ENCODE results near the gene TRIM40.

Gene TRIM40

DNA sequence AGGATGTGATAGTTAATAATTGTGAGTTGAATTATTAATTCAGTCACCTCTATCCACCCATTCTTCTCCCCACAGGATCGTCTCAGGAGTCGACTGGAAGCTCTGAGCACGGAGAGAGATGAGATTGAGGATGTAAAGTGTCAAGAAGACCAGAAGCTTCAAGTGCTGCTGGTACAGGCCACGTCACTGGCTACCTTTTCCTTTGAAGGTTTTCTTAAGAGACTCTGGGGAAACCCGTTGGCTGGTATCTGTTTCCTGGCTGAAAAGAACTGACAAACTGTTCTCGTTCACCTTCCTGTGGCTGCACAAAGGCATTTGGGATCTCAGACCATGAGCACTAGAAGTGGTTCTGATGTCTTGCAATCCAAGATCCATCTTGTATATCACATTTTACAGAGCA lies 31.2 kb downstream of the TRIM40 start:
- TF ChIP-seq, protein P1, sequence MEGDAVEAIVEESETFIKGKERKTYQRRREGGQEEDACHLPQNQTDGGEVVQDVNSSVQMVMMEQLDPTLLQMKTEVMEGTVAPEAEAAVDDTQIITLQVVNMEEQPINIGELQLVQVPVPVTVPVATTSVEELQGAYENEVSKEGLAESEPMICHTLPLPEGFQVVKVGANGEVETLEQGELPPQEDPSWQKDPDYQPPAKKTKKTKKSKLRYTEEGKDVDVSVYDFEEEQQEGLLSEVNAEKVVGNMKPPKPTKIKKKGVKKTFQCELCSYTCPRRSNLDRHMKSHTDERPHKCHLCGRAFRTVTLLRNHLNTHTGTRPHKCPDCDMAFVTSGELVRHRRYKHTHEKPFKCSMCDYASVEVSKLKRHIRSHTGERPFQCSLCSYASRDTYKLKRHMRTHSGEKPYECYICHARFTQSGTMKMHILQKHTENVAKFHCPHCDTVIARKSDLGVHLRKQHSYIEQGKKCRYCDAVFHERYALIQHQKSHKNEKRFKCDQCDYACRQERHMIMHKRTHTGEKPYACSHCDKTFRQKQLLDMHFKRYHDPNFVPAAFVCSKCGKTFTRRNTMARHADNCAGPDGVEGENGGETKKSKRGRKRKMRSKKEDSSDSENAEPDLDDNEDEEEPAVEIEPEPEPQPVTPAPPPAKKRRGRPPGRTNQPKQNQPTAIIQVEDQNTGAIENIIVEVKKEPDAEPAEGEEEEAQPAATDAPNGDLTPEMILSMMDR (IDR thresholded peaks at IDR 0.05; ENCODE audit: insufficient read depth, missing control alignments), result no peak
- FAIRE-seq, result no peak
- no peak for DNase-seq (ENCODE audit: insufficient read length, low spot score)

DNA sequence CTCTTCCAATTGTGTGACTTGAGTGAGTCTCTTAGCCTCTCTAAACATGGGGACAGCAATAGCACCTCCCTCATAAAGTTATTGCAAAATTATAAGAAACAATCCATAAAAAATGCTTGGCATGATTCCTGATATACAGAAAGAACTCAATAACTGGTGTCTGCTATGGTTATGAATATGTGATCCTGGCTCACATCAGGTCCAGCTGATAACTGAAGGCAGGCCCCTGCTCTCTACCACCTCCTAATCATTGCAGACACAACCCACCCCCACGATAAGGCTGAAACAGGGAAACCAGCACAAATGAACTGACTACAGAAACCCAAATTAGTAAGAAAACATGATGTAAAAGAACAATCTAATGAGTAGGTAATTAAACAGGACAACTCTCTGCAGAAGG lies 32.8 kb downstream of the TRIM40 start:
- TF ChIP-seq, protein P1 (IDR thresholded peaks at IDR 0.05; ENCODE audit: insufficient read depth, missing control alignments), result no peak
- DNase-seq (ENCODE audit: insufficient read length, low spot score) (no peak), FAIRE-seq (no peak)

DNA sequence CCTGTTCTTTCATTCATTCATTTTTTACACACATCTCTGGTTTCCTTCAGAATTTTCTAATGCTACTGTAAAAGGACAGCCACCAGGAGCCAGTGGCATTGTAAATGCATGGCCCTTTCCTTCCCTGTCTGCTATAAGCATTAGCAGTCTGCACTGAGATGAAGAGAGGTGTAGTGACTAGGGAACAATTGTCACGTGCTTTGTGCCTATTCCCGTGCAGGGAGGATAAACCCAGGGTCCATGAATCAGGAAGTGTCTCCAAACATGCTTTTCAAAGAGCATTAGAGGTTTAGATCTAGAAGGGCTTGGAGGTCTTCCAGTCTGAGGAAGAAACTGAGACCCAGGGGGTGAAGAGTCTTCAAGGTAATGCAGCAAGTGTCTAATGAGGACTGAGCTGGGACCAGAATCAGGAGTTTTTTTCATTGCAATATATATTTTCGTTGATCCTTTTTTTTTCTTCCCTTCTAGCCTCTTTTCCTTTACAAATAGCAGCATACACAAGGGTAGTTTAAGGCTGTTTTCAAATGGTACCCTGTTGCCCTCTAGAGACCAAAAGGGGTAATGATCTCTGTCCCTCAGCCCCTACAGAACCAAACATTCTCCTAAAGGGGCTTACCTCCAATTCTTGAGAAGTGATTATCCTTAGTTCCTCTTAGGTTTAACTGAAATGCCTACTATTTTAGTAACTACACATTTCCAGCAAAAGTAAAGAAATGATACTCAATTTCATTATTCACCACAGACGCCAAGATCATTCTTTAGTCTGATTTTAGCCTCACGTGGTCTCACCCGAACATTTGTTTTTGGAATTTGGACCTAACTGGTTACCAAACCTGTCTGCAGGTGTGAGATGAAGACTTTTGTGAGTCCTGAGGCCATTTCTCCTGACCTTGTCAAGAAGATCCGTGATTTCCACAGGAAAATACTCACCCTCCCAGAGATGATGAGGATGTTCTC lies 34.0 kb downstream of the TRIM40 start:
- FAIRE-seq, result no peak
- no peak for DNase-seq (ENCODE audit: insufficient read length, low spot score)

DNA sequence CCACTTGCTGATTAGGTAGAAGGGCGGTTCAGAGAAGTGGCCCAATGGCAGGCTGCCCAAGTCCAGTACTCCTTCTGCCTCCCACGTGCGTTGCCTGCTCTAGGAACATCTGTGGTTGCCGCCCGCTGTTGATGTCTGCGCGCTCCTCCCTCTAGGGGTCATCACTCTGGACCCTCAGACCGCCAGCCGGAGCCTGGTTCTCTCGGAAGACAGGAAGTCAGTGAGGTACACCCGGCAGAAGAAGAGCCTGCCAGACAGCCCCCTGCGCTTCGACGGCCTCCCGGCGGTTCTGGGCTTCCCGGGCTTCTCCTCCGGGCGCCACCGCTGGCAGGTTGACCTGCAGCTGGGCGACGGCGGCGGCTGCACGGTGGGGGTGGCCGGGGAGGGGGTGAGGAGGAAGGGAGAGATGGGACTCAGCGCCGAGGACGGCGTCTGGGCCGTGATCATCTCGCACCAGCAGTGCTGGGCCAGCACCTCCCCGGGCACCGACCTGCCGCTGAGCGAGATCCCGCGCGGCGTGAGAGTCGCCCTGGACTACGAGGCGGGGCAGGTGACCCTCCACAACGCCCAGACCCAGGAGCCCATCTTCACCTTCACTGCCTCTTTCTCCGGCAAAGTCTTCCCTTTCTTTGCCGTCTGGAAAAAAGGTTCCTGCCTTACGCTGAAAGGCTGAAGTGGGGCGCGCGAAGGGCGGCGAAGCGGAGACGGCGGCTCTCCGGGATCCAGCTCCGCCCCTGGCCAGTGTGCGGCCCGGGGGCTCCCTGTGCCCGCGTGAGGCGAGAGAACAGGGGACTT lies 35.9 kb downstream of the TRIM40 start:
- TF ChIP-seq, protein P1 (IDR thresholded peaks at IDR 0.05; ENCODE audit: insufficient read depth, missing control alignments), result no peak
- no peak for DNase-seq (ENCODE audit: insufficient read length, low spot score)
- FAIRE-seq, result no peak

More for the DNA sequence above, 34.0 kb downstream of the TRIM40 start:
- TF ChIP-seq, protein P1 (IDR thresholded peaks at IDR 0.05; ENCODE audit: insufficient read depth, missing control alignments), result peak; percentile 72

DNA sequence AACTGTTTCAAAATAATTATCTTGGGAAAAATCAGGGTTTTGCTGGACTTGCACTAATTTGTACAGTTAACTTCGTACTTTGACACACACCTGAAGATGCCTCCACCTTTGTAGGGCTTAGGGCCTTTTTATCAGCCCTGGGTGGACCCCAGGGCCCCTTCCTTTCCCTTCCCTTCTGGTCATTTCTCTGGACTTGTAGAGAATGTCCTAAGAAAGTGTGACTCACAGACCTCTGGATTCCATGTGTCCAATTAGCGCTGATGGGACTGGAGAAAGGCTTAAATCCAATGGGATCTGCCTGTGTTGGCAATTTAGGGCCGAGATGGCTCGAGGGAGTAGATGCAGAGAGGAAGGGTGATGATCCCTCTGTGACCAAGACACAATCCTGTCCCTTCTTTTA lies 36.7 kb downstream of the TRIM40 start:
- DNase-seq (ENCODE audit: insufficient read length, low spot score) (no peak), FAIRE-seq (no peak)
- TF ChIP-seq, protein P1 (IDR thresholded peaks at IDR 0.05; ENCODE audit: insufficient read depth, missing control alignments), result no peak

DNA sequence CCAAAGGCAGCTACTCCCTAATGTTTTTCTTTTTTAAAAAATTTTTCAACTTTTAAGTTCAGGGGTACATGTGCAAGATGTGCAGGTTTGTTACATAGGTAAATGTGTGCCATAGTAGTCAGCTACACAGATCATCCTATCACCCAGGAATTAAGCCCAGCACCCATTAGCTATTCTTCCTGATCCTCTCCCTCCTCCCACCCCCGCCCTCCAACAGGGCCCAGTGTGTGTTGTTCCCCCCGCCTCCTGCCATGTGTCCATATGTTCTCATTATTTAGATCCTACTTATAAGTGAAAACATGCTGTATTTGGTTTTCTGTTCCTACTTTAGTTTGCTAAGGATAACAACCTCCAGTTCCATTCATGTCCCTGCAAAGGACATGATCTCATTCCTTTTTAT lies 39.8 kb downstream of the TRIM40 start:
- FAIRE-seq (no peak), DNase-seq (ENCODE audit: insufficient read length, low spot score) (no peak)
- TF ChIP-seq, protein P1 (IDR thresholded peaks at IDR 0.05; ENCODE audit: insufficient read depth, missing control alignments), result no peak
